HepG2 (cell line): Measurements from ENCODE around the gene STRN3.

Experiments
- ATAD3A ChIP-seq: sonication (generic); formaldehyde crosslinking; IDR thresholded peaks from 2 replicates; pipeline ENCODE4 v1.4.0; 2020; ENCODE audit warnings: missing genetic modification reagents
- NCOA1 ChIP-seq: sonication (generic); formaldehyde crosslinking; IDR thresholded peaks from 2 replicates; pipeline ENCODE4 v1.9.0; 2021; ENCODE audit warnings: missing genetic modification reagents
- POLR2A ChIP-seq, 2 experiments: IDR thresholded peaks; 2 replicates each; pipeline ENCODE4 v1.6.1; 2011; ENCODE audit warnings: low read depth in 2 of 2, low read length in 2 of 2, mild to moderate bottlenecking in 1 of 2, moderate library complexity in 1 of 2; ENCODE audit not compliant: insufficient read depth in 1 of 2
- RFX3 ChIP-seq: IDR thresholded peaks from 2 replicates; pipeline ENCODE4 v1.6.1; 2016; ENCODE audit warnings: missing biosample characterization, missing genetic modification reagents
- ZNF17 ChIP-seq: sonication (generic); formaldehyde crosslinking; IDR thresholded peaks from 2 replicates; pipeline ENCODE4 v1.5.0; 2020; ENCODE audit warnings: mild to moderate bottlenecking, missing genetic modification reagents

- no peak for TF ChIP-seq NCOA1 (CRISPR knock-in tag)
- TF ChIP-seq ATAD3A (CRISPR knock-in tag): no peak
- TF ChIP-seq RFX3 (CRISPR knock-in tag): no peak
- no peak for TF ChIP-seq ZNF17
- no peak for TF ChIP-seq POLR2A (IDR thresholded peaks at IDR 0.05; ENCODE audit: insufficient read depth in 1 of 2, low read depth in 2 of 2, low read length in 2 of 2)
Measured at GRCh38 chr14:30893819-30894218, 132.4 kb downstream of the STRN3 start.
